Stimulated activated CD8-positive, alpha-beta memory T cell treated with anti-CD3 and anti-CD28 coated beads, Interleukin-12 subunit alpha, Interleukin-12 subunit beta, amount 100 ng/mL, for 1 hour (primary cell): ENCODE data around the gene PARVB.

Experiments
- DNase-seq: peaks from one replicate; pipeline ENCODE4 v3.0.0-alpha.2; 2020; ENCODE audit warnings: low read depth

The PARVB gene

GRCh38 chr22:44136786-44137185 lies 112.7 kb downstream of the PARVB start:
- no peak for DNase-seq

- no peak for DNase-seq
Measured at GRCh38 chr22:44137415-44137814, 113.3 kb downstream of the PARVB start.

- no peak for DNase-seq
Measured at GRCh38 chr22:44139773-44140172, 115.7 kb downstream of the PARVB start.

GRCh38 chr22:44142421-44143104 lies 118.5 kb downstream of the PARVB start:
- no peak for DNase-seq

GRCh38 chr22:44143105-44143474 lies 119.0 kb downstream of the PARVB start:
- no peak for DNase-seq

- DNase-seq = no peak
Measured at GRCh38 chr22:44143579-44143978, 119.5 kb downstream of the PARVB start.

- DNase-seq = no peak
Measured at GRCh38 chr22:44144046-44144569, 120.0 kb downstream of the PARVB start.

- DNase-seq = no peak
Measured at GRCh38 chr22:44145544-44145943, 121.4 kb downstream of the PARVB start.

GRCh38 chr22:44146088-44146861 lies 122.2 kb downstream of the PARVB start:
- DNase-seq = no peak

- DNase-seq = no peak
Measured at GRCh38 chr22:44147008-44147645, 123.0 kb downstream of the PARVB start.

GRCh38 chr22:44147821-44148574 lies 123.9 kb downstream of the PARVB start:
- DNase-seq = no peak

- no peak for DNase-seq
Measured at GRCh38 chr22:44151676-44152075, 127.6 kb downstream of the PARVB start.

GRCh38 chr22:44153710-44154109 lies 129.6 kb downstream of the PARVB start:
- DNase-seq = no peak

- DNase-seq = no peak
Measured at GRCh38 chr22:44154436-44154942, 130.4 kb downstream of the PARVB start.

GRCh38 chr22:44155115-44155514 lies 131.0 kb downstream of the PARVB start:
- DNase-seq = no peak

GRCh38 chr22:44157916-44158618 lies 134.0 kb downstream of the PARVB start:
- DNase-seq = no peak

GRCh38 chr22:44158816-44159215 lies 134.7 kb downstream of the PARVB start:
- no peak for DNase-seq

GRCh38 chr22:44159221-44159620 lies 135.1 kb downstream of the PARVB start:
- no peak for DNase-seq

GRCh38 chr22:44159811-44160210 lies 135.7 kb downstream of the PARVB start:
- no peak for DNase-seq

- no peak for DNase-seq
Measured at GRCh38 chr22:44160421-44160820, 136.3 kb downstream of the PARVB start.

- DNase-seq = no peak
Measured at GRCh38 chr22:44161673-44162072, 137.6 kb downstream of the PARVB start.
